HG02642 (cell line): ENCODE results near the gene MRPS9.
A peak's percentile ranks its signal among the peaks of the same experiment; 100 is the strongest.

Experiments used
- ATAC-seq: cut with Tn5 transposase; IDR thresholded peaks from one replicate; pipeline ENCODE4 v1.9.1; 2021; ENCODE audit warnings: mild to moderate bottlenecking; ENCODE audit not compliant: unreplicated experiment, poor library complexity

The MRPS9 gene

DNA sequence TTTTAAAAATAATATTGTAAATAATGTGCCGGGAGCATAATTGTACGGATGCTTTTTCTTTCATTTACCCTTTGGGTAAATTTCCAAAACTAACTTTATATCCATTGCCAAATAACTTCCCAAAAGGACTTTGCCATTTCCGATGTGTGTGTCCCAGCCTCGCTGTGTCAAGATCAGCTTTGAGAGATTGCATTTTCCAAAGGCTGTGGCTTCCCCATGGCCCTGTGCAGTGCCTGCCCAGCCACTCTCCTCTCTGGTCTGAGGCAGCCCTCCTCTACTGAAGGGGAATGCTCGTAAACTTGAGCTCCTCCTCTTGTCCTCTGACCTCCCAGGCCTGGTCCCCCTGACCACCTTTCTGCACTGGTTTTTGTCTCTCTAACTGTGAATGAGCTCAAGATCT lies 78.5 kb downstream of the MRPS9 start:
- ATAC-seq, result no peak

DNA sequence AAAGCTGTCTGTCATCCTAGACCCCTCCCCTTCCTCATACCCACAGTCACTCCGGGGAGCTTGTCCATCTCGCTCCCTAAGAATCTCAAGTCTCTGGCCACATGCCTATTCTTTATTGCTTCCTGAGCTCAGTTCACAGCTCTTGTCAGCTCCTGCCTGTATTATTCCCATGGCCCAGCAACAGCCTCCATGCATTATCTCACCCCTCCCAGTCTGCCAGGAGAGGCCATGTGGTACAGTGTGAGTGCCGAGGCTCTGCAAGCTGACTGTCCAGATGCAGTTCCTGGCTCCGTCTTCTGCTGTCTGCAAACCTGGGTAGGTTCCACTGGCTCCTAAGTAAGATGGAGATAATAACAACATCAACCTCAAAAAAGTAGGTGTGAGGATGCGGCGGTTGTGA lies 79.7 kb downstream of the MRPS9 start:
- ATAC-seq, result no peak

DNA sequence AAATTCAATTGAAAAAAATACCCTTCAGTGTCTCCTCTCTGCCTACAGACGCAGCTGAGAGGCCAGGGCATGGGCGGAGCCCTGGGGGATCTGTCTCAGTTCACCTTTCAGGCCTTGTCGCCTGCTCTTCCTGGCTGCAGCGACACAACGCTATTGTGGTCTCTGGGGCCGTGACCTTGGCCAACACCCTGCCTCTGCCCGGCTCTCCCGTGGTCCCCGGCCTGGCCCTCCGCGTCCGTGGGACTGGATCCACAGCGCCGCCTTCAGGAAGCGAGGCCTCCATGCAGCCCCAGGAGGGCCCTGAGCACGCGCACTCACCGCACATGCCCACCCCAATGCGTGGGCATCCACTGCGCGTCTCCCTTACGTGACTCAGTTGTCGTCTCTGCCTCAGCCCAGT lies 81.1 kb downstream of the MRPS9 start:
- no peak for ATAC-seq

DNA sequence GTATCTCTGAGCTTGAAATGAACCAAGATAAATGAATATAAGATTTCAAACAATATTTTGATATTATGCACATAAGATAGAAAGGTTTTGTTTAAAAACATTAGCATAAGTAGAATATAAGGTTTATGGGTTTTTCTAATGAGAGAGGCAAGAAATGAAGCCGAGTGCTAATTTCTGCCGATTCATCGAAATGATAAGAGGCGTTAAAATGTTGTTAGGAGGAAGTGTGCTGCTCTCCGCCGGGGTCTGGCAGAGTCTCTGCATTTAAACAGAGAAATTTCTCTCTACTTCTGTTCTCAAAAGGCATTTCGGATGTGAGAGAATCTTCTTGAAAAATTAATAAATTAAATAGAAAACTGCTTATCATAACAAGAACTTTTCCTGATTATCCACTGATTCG lies 83.6 kb downstream of the MRPS9 start:
- no peak for ATAC-seq

DNA sequence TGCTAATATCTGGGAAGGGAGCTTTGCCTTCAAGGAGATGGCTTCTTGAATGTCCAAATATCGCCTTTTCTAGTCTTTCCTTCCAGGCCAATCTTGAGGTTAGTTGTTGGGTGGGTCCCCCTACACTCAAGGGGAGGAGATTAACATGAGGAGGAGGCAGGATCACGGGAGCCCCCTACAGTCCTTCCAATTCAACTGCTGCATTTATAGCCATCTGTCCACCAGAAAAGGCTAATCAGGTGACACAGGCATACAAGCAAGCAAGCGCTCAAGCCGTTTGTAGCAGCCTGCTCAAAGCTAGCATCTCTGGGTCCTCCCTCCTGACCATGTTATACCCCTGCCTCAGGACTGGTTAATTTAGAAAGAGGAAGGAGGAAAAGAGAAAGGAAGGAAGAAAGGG lies 87.6 kb downstream of the MRPS9 start:
- no peak for ATAC-seq

DNA sequence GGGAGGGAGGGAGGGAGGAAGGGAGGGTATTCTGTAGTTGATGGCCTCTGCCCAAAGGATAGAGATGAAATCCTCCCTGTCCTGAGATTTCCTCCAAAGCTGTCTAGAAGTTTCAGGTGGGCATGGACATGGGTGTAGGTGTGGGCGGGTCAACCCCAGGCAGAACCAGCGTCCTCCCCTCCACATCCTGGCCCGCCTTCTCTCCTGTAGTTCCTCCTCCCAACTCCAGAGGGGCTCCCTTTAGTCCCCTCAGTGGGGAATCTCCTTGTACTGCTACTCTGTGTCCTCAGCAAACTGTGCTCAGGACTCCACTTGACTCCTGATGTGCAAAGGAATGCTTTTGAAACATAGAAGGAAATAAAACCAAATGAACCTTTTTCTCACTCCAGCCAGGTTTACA lies 88.1 kb downstream of the MRPS9 start:
- ATAC-seq, result no peak

DNA sequence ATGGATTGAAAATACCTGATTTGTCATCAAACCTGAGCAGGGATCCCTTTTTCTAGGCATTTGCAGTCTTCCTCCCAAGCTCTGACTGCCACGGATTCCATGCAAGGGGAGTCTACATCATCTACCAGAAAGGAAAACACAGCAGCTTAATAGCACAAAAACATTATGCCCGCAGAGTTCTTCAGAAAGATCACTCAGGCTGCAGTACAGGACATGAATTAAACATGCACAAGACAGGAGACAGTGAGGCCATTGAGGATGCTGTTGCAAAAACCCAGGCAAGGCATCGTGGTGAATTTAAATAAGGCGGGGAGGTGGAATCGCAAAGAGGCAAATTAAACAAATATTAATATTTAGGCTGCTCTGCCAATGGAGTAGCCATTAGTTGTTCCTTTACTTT lies 88.5 kb downstream of the MRPS9 start:
- no peak for ATAC-seq

DNA sequence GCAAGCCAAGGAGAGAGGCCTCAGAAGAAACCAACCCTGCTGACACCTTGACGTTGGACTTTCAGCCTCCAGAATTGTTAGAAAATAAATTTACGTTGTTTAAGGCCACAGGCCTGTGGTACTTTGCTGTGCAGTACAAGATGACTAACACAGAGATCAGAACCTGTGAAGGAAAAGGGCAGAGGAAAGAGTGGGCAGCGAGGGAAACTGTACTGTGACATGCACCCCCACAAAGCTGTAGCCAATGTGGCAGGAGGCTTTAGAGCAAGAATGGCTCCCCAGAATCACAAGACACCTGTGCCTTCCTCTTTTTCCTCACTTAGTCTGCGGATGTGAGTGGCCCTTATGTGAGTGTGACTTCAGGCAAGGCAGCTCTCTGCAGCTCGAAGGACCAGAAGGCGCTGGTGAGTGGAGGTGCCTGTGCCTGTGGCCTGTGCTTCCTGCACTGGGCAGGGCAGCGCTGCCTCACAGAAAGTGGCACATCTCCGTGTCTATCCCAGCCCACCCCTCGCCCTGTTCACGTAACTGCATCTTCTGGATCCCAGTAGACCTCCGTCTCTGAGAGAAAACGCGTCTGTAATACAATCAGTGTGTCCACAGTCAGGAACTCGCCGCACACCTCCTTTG lies 89.5 kb downstream of the MRPS9 start:
- ATAC-seq, result no peak

DNA sequence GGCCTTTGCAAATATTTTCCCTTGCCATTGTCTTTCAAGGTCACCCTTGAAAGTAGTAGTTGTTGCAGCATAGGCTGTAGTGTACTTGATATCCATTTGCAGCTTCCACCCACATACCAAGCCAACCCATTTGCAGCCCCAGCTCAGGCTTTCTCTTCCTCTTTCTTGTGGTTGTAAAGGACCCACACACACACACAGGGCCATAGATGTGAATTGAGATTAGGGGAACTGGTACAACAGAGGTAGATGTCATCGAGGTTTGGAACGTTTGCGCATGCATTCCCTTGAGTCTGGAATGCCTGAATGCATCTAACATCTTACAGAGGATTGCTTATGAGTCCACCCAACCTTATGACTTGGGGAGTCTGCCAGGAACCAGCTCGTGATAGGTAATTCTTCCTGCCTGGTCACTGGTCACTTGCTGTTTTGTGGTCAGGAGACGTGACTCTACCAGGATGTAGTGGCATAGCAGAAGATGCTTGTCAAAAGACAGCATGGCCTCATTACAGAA lies 91.9 kb downstream of the MRPS9 start:
- ATAC-seq, result peak; percentile 94

DNA sequence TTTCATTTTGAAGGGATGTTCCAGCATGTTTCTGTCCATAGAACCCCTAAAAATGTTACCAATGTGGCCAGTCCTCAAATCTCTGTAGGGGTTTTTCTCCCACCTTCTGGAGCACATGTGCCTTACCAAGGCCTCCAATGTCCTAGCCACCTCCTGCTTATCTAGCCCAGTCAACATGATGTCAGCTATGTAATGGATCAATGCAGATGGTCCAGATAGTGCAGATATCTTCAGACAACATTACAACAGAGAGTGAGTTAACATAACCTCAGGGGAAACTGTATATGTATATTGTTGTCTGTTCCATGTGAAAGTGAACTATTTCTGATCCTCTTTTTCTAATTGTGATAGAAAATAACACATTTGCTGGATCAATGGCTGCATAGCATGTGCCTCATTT lies 92.7 kb downstream of the MRPS9 start:
- ATAC-seq, result no peak

DNA sequence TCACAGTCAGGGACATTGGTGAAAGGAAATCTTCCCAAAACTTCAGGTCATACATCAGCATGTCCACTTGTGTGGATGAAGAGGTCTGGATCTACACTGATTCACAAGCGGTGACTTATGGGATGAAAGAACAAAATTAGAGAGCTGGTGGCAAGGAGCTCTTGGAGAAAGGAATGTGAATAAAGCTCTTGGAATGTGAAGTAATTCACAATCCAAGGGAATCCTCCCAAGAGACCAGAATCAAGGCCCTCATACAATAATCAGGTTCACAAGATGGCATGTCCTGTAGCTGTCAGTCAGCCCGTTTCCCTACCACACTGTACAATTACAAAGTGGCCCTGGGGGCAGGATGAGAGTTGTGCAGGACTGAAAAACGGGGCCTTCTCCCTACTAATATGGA lies 96.2 kb downstream of the MRPS9 start:
- no peak for ATAC-seq

DNA sequence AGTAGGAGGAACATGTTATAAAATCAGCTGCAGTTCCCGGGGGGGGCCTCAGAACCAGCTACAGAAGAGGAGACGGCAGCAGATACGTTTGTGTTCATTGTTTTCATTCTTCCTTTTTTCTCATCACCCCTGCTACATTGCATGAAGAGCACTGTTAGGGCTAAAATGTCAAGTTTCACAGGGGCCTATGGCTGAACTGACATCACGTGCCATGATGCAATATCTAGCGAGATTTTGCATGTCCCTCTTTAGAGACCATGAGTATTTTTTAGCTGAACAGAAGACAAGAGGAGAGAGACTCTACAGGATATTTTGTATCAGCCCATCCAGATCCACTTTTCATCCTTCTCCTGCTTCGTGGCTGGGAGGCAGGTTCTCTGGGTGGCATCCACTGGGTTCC lies 97.6 kb downstream of the MRPS9 start:
- ATAC-seq, result no peak

DNA sequence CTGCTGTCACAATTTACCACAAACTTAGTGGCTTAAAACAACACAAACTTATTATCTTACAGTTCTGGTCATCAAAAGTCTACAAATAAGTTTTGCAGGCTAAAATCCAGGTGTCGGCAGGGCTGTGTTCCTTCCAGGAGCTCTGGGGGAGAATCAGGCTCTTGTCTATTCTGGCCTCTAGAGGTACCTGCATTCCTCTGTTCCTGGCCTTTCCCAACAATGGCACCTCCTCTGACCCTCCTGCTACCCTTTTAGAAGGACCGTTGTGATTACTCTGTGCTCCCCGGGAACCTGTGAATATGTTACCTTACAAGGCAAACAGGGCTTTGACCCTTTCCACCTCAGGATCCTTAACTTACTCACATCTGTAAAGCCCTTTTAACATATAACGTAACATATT lies 98.5 kb downstream of the MRPS9 start:
- no peak for ATAC-seq

DNA sequence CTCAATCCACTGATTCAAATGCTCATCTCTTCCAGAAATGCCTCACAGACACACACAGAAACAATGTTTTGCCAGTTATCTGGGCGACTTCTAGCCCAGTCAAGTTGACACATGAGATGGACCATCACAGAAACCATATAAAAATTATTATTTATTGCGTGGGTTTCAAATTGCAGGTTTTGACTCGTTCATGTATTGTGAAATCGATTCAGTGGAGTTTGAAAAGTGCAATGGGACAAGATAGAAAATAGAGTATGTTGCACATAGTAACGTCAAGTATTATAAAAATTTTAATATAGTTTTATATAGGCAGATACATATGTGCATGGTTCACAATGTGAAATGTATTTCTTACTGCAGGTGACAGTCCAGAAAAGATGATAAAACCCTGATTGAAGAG lies 100.8 kb downstream of the MRPS9 start:
- ATAC-seq, result no peak

DNA sequence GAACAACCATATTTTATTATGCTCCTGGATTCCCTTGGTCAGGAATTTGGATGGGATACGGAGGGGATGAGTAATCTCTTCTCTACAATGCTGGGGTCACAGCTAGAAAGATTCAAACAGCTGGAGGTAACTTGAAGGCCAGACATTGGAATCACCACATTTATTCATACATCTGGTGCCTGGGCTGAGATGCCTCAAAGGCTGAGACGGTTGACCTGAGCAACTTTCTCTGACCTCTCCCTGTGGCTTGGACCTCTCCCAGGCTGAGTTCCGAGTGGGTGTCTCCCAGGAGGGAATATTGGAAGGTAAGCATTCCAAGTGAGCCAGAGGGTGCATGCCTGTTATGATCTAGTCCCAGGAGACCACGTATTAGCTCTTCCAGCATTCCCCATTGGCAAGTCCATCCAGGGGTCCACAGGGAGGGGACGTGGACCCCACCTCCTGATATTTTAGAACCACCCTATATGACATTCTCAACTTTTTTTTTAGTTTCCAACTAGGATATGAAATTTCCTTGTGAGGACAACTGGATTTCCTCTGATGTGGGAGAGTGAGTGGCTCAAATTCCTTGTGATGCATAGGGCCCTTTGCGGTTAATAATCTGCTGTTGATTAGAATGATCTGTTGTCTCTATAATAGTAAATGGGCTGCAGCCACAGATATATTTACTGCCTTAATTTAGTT lies 101.8 kb downstream of the MRPS9 start:
- no peak for ATAC-seq

DNA sequence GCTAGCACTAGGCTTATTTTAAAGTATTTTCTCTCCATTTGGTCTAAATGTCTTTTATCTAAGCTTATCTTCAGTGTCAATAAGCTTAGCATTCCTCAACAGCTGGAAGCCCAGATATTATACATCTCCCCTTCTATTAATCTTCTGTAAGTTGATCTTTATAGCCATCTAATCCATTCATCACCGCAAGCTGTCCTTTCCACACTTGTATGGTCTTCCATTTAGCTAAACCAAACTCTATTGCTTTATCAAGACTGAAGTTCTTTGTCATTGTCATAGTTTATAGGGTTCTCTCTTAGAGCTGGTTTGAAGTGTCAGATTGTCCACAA lies 102.3 kb downstream of the MRPS9 start:
- no peak for ATAC-seq

DNA sequence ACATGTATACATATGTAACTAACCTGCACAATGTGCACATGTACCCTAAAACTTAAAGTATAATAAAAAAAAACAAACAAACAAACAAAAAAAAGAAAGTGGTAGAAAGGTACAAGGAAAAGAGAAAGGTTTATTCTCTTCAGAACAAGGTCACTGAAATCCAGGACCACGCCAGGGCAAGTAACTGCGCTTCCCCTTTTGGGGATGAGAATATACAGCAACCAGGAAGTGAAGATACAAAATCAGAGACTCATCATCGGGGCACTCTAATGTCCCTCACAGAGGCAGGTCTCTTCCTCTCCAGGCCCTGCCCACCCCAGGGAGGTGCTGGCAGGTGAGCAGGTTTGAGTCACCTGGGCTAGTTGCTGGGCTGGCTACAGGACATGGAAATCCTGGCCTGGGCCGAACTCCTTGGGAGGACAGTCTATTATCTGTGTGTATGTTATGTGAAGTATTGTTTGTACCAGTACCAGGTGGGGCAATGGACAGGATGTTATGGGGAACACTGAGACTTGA lies 103.3 kb downstream of the MRPS9 start:
- ATAC-seq, result no peak

DNA sequence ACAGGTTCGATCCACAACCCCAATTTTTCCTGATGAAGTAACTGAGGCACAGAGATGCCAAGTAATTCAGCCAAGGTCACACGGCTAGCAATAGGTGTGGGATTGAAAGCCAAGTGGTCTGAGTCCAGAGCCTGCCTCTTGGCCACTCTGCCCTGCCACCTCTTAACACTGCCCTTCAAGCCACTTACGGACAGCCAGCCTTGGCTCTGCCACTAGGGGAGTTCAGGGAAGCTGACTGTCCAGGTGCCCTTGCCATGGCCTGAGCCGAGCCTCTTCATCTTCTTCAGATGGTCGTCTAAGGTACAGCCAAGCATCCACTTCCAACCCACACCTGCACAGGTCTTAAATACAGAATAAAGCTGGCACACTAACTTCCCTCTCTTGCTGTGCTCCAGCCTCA lies 104.4 kb downstream of the MRPS9 start:
- ATAC-seq, result no peak

DNA sequence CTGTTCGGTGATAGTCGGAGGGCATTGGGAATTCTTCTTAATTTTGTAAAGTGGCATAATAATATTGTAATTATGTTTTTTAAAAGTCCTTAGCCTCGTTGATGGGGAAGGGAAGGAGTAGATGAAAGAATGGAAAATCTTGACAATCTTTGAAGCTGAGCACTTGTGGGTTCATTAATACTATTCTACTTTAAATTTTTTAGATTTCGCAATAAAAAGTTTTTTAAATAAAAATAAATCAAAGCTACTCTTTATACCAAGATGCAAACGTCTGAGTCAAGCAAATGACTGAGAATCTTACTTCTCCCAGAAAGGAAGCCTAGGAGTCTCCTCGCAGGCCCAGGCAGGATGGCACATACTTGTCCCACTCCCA lies 105.2 kb downstream of the MRPS9 start:
- no peak for ATAC-seq

DNA sequence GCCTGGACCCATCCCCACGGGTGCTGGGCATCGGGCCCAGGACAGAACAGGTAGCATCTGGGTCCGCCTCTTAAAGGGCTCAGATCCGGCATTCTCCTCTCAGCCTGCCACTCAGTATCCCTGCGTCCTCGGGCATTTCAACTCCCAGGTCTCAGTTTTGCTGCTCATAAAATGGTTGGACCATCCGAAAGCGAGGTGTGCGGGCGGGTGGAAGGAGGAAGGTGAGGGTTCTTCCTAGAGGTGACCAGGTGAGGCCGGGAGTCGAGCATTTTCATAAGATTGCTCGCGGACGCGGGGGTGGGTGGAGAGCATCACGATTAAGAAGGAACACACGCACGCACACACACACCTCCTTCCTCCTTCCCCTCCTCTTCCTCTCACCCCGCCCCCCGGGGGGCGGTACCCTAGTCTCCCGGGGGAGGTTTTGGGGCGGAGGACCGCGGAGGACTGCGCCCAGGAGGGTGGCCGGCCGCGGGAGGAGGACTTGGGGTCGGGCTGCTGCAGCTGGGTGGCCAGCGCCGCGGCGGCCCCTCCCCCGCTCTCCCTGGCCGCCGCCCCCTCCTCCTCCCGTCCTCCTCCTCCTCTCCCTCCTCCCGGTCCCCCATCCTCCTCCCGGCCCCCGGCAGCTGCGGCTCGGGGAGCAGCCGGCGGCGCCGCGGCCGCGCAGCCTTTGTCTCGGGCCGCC lies 105.7 kb downstream of the MRPS9 start:
- no peak for ATAC-seq

DNA sequence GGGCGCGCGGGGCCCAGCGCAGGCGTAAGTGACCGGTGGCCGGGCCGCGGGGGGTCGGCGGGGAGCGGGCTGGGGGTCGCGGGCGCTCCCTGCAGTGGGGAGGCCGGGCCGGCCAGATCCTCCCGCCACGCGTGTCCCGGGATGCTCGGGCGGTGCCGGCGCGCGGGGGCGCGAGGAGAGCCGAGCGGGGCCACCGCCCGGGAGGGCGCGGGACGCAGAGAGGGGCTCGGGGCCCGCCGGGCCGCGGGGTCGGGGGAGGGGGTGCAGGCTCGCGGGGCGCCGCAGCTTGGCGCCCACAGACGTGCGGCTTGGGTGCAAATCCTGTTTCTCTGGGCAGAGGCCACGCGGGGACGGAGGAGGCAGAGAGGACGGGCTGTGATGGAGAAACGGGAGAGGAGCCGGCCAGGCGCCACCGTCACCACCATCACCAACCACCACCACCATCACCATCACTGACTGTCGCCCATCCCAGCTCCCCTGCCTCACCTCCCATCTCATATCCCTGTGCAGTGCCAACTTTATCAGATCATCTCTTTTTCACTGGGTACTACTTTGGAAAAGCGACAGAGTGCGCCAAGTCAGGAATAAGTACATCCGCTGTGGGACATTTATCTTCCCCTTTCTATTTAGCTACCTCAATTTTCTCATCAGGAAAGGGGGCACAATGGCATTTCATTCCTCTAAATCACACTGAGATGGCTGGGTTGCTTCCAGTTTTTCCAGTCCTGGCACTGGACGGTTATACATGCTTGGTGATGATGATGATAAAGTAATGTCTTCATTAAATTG lies 106.5 kb downstream of the MRPS9 start:
- ATAC-seq, result no peak
